HEK293 (cell line): Measurements from ENCODE around the gene ASTN2.

Experiments
- GLI4 ChIP-seq: fragments of 450-650 bp; formaldehyde crosslinking; IDR thresholded peaks from 2 replicates; pipeline ENCODE4 v1.5.1; 2016; ENCODE audit warnings: missing biosample characterization, missing genetic modification characterization
- KLF10 ChIP-seq: fragments of 450-650 bp; IDR thresholded peaks from 2 replicates; pipeline ENCODE4 v1.5.1; 2018; ENCODE audit warnings: missing biosample characterization, mild to moderate bottlenecking, missing genetic modification characterization
- ZNF658 ChIP-seq: fragments of 450-650 bp; formaldehyde crosslinking; IDR thresholded peaks from 2 replicates; pipeline ENCODE4; 2016; ENCODE audit warnings: missing biosample characterization, missing genetic modification characterization
- ZSCAN30 ChIP-seq: fragments of 450-650 bp; IDR thresholded peaks from 2 replicates; pipeline ENCODE4 v1.5.1; 2018; ENCODE audit warnings: missing biosample characterization, mild to moderate bottlenecking, missing genetic modification characterization, moderate library complexity
- TF ChIP-seq, protein P1 (sequence below): fragments of 450-650 bp; formaldehyde crosslinking; IDR thresholded peaks from 2 replicates; pipeline ENCODE4 v1.5.1; 2016; ENCODE audit warnings: missing biosample characterization, missing genetic modification characterization
- TF ChIP-seq, protein P2 (sequence below): fragments of 450-650 bp; formaldehyde crosslinking; IDR thresholded peaks from 2 replicates; pipeline ENCODE4 v1.5.1; 2016; ENCODE audit warnings: missing biosample characterization, missing genetic modification characterization
- TF ChIP-seq, protein P3 (sequence below): fragments of 450-650 bp; formaldehyde crosslinking; IDR thresholded peaks from 2 replicates; pipeline ENCODE4 v1.5.1; 2016; ENCODE audit warnings: missing biosample characterization, missing genetic modification characterization, low read depth

DNA sequence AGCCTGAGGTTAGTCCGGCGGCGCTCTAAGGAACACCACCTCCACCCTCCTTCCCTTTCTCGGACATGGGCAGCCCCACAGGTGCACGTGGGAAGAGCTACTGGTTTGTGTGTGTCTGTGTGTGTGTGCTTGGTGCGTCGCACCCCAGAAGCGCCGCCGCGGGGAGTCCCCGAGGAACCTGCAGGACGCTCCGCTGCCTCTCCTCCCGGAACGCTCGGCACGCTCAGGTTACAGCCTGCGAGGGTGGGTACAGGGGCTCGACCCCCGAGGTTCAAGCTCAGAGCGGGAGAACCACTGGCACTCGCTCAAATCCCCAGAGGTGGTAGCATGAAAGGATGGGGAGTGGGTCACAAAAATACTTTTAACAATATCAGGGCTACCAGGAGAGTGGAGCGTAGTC, 2.0 kb downstream of the ASTN2 start:
- TF ChIP-seq ZSCAN30 (tag by site-specific recombination) (no peak), KLF10 (no peak), GLI4 (no peak), ZNF658 (tag by site-specific recombination) (no peak)
- TF ChIP-seq, protein P1, sequence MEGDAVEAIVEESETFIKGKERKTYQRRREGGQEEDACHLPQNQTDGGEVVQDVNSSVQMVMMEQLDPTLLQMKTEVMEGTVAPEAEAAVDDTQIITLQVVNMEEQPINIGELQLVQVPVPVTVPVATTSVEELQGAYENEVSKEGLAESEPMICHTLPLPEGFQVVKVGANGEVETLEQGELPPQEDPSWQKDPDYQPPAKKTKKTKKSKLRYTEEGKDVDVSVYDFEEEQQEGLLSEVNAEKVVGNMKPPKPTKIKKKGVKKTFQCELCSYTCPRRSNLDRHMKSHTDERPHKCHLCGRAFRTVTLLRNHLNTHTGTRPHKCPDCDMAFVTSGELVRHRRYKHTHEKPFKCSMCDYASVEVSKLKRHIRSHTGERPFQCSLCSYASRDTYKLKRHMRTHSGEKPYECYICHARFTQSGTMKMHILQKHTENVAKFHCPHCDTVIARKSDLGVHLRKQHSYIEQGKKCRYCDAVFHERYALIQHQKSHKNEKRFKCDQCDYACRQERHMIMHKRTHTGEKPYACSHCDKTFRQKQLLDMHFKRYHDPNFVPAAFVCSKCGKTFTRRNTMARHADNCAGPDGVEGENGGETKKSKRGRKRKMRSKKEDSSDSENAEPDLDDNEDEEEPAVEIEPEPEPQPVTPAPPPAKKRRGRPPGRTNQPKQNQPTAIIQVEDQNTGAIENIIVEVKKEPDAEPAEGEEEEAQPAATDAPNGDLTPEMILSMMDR (tag by site-specific recombination) = no peak
- TF ChIP-seq, protein P2, sequence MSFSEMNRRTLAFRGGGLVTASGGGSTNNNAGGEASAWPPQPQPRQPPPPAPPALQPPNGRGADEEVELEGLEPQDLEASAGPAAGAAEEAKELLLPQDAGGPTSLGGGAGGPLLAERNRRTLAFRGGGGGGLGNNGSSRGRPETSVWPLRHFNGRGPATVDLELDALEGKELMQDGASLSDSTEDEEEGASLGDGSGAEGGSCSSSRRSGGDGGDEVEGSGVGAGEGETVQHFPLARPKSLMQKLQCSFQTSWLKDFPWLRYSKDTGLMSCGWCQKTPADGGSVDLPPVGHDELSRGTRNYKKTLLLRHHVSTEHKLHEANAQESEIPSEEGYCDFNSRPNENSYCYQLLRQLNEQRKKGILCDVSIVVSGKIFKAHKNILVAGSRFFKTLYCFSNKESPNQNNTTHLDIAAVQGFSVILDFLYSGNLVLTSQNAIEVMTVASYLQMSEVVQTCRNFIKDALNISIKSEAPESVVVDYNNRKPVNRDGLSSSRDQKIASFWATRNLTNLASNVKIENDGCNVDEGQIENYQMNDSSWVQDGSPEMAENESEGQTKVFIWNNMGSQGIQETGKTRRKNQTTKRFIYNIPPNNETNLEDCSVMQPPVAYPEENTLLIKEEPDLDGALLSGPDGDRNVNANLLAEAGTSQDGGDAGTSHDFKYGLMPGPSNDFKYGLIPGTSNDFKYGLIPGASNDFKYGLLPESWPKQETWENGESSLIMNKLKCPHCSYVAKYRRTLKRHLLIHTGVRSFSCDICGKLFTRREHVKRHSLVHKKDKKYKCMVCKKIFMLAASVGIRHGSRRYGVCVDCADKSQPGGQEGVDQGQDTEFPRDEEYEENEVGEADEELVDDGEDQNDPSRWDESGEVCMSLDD (tag by site-specific recombination) = no peak
- TF ChIP-seq, protein P3, sequence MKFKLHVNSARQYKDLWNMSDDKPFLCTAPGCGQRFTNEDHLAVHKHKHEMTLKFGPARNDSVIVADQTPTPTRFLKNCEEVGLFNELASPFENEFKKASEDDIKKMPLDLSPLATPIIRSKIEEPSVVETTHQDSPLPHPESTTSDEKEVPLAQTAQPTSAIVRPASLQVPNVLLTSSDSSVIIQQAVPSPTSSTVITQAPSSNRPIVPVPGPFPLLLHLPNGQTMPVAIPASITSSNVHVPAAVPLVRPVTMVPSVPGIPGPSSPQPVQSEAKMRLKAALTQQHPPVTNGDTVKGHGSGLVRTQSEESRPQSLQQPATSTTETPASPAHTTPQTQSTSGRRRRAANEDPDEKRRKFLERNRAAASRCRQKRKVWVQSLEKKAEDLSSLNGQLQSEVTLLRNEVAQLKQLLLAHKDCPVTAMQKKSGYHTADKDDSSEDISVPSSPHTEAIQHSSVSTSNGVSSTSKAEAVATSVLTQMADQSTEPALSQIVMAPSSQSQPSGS = no peak
